HG03139 (cell line): ENCODE results near the gene KRT72.
"Not testable (repeated sequence)": the region's sequence is repeated elsewhere in the genome, so short reads cannot be mapped to it uniquely, and the experiment has no call there.

Experiments used
- ATAC-seq: cut with Tn5 transposase; IDR thresholded peaks from one replicate; pipeline ENCODE4 v1.9.1; 2021; ENCODE audit not compliant: unreplicated experiment

The KRT72 gene

GRCh38 chr12:52608161-52608560 is 6.9 kb upstream of the KRT72 start:
- no peak for ATAC-seq

- no peak for ATAC-seq
These were observed 6.1 kb upstream of the KRT72 start for GRCh38 chr12:52607314-52607713.

DNA sequence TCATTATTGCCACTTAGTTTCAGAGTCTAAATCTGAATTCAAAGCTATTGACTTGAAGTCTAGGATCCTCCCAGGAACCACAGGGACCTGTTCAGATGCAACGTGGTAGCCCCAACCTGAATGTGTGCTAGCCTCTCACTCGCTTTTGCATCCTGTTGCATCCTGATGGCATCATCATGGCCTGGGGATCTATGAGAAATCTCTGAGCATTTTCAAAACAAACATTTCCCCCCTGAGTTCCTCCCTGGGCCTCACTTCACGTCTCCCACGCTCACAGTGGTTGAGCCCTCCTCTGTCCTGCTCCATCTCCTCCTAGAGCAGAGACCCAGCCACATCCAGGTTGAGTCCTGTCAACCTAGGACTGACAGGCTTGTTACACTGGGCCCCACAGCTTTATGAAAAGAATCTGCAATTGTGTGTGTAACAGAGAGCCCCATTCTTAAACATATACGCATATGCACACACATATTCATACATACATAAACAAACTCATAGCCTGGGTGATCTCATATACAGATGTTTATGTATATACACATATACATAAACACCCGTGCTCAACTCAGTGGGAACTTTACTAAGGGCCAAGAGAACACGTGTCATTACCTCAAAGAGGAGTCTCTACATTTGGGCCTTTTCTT is 5.4 kb upstream of the KRT72 start:
- ATAC-seq: no peak

DNA sequence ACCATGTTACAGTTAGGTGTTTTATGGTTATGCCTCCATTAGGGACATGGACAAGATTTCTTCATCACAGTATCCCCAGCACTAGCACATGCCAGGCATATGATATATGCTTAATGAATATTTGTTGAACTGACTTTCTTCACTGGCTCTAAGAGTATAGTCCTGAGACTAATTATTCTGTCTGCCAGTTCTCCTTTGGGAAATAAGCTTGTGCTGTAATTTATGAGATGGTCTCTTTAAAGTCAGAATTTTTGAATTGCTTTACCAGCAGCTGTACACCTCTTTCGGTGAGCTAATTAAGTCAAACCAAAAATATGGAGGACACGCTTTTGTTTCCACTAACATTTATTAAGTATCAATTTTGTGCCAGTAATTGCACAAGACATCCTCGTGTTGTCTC is 4.8 kb upstream of the KRT72 start:
- no peak for ATAC-seq

- no peak for ATAC-seq
These were observed 4.3 kb upstream of the KRT72 start for GRCh38 chr12:52605542-52605941.

DNA sequence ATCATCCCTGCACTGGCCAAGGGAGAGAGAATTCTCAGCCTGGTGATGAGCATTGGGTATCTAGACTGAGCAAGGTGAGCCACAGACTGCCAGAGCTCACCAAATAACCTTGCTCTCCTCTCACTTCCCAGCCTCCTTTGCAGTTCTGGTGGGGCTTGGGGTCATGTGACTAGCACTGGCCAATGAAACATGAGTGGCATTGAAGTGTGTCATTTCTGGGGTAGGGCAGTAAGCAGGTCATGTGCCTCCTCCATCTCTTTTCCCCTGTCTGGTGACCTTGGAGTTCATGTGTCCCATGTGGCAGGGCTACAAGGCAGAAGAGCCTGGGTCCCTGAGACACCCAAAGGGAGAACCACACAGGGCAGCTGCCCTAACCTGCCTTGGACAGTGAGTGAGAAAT is 3.6 kb upstream of the KRT72 start:
- no peak for ATAC-seq

DNA sequence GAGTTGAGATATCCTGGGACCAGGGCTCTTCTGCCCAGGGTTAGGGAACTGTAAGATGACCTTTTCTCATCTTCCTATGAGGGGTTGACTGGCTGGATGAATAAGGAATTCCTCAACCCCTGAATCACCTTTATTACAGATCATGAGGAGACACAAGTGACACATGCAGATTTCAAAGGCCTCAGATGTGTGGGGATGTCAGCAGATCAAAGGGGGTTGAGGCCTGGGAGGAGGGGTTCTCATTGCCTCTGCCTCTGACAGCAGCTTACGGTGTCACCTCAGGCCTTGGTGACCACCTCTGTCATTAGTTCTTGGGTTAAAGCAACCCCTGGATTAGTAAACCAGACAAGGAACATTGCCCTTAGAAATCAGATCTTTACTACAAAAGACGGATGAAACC is 2.1 kb upstream of the KRT72 start:
- no peak for ATAC-seq

GRCh38 chr12:52602552-52602951 is 1.3 kb upstream of the KRT72 start:
- no peak for ATAC-seq

DNA sequence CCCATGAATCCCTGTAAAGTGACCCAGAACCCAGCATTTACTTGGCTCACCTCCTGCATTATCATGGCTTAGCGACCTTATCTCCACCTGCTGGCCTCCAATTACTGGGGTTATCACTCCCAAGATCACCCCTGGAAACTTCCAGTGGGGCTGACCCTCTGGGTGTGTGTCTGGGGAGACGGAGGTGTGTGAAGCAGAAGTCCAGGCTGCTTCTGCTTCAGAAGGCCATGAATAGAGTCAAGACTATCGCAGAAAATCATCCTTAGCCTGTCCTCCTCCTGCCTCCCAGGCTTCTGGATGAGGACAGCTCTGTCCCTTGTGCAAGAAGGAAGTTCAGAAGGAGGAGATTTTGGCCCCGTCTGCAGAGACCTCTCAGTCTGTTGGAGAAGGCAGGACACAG is 408 bp upstream of the KRT72 start:
- ATAC-seq: no peak

DNA sequence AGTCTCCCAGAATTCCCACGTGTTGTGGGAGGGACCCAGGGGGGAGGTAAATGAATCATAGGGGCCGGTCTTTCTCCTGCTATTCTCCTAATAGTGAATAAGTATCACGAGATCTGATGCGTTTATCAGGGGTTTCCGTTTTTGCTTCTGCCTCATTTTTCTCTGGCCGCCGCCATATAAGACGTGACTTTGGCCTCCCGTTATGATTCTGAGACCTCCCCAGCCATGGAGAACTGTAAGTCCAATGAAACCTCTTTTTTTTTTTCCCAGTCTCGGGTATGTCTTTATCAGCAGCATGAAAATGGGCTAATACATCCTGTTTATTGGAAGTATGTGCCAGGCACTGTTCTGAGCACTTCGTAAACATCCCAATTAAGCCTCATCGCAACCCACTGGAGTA is 788 bp downstream of the KRT72 start:
- ATAC-seq: no peak

- no peak for ATAC-seq
These were observed 1.2 kb downstream of the KRT72 start for GRCh38 chr12:52600071-52600470.

- no peak for ATAC-seq
These were observed 2.3 kb downstream of the KRT72 start for GRCh38 chr12:52598966-52599365.

DNA sequence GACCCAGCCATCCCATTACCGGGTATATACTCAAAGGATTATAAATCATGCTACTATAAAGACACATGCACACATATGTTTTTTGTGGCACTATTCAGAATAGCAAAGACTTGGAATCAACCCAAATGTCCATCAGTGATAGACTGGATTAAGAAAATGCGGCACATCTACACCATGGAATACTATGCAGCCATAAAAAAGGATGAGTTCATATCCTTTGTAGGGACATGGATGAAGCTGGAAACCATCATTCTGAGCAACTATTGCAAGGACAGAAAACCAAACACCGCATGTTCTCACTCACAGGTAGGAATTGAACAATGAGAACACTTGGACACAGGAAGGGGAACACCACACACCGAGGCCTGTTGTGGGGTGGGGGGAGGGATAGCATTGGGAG is 7.0 kb downstream of the KRT72 start:
- ATAC-seq: not testable (repeated sequence)

- ATAC-seq: no peak
These were observed 9.7 kb downstream of the KRT72 start for GRCh38 chr12:52591521-52591920.

DNA sequence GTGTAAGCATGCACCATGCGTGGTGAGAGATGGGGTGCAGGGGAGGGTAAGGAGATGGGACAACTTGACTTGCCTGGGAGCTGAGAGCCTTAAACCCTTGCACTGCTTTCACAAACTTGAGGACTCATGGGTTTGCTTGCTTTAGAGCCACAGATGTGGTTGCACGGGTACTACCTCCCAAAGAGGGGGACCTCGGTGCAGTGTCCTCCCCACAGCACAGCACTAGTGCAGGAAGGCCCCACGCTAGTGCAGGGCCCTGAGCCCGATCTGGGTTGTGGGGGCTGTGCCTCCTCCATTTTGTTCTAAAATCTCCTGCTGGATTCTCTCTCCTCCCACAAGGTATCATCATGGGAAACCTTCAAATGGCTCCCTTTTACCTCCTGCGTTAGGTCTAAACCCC is 11.2 kb downstream of the KRT72 start:
- ATAC-seq: no peak

GRCh38 chr12:52587563-52587962 is 13.7 kb downstream of the KRT72 start:
- no peak for ATAC-seq

- no peak for ATAC-seq
These were observed 15.3 kb downstream of the KRT72 start for GRCh38 chr12:52585946-52586345.

- ATAC-seq: no peak
These were observed 16.2 kb downstream of the KRT72 start for GRCh38 chr12:52585066-52585465.

DNA sequence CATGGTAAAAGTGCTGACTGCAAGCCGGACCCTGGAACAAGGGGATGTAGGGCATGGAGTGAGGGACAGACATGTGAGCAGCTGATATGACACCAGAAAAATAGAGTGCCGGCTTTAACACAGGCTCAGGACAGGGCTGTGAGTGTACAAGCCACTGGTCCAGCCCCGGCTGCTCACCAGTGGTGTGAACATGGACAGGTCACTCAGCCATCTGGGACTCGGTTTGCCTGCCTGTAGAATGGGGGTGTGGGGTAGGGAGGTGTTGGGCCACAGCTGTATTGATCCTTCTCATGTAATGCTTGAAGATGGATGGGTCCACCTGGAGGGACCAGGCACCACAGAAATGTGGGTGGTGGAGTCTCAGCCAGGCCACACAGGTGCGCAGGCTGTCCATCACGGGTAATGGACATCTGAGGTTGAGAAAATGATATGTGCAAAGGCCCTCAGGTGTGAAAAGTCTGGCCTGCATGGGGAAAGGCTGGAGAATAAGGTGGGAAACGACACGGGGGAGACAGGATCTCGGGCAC is 17.0 kb downstream of the KRT72 start:
- ATAC-seq: no peak

DNA sequence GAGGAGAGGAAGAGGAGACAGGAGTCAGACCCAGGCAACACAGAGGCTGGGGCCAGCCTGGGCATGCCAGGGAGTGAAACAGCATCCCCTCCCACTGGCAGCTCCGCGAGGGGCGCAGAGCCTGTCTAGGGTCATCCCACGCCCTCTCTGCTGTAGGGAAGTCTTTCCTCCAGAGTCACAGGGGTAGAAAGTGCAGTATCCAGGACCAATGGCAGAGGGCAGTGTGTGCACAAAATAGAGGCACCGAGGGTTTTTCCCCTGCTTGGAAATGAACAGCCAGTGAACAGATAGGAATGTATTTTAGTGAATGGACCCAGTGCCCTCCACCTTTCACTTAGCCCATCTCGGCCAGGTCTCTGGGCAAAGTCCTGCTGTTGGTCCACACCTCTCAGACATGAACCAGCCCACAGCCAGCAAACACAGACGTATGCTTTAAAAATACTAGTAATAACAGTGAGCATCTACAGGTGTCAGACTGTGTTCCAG is 18.2 kb downstream of the KRT72 start:
- no peak for ATAC-seq

GRCh38 chr12:52582486-52582885 is 18.8 kb downstream of the KRT72 start:
- no peak for ATAC-seq

DNA sequence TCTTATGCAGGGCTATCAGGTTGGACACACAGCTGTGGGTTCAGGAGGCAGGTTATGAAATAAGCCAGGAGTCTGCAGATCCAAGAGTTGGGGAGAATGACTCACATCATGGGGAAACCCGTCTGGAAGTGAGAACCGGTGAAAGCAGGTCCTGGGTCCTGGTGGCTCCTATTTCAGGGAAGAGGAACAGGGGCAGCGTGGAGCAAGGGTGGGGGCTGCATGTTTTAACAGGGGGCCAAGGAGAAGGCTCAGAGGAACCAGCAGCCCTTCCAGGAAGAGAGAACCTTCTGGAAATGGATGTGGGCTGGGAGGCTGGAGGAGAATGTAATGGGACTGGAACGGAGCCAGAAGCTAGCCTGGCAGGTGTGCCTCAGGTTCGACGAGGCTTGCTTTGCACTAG is 19.8 kb downstream of the KRT72 start:
- ATAC-seq: no peak

GRCh38 chr12:52581066-52581465 is 20.2 kb downstream of the KRT72 start:
- no peak for ATAC-seq
